Vagina (tissue), 2 donors: Measurements from ENCODE around the gene MAB21L3.

ENCODE experiments used
- CTCF ChIP-seq, 3 experiments: fragments of 450-650 bp in 2 of 3; fragments of 200-600 bp in 1 of 3; sonication (generic) in 1 of 3; IDR thresholded peaks; one replicate each; pipeline ENCODE4 v1.5.1; 2017 to 2019; ENCODE audit warnings: antibody characterized with exemption in 3 of 3, mild to moderate bottlenecking in 2 of 3, moderate library complexity in 2 of 3
- POLR2A ChIP-seq, 2 donors: fragments of 450-650 bp; IDR thresholded peaks; one replicate each; pipeline ENCODE4 v1.6.1; 2017; ENCODE audit warnings: antibody characterized with exemption in 2 of 2, mild to moderate bottlenecking in 2 of 2, moderate library complexity in 2 of 2

GRCh38 chr1:116122955-116123757 lies 12.0 kb downstream of the MAB21L3 start:
- no peak for TF ChIP-seq CTCF (IDR thresholded peaks at IDR 0.05)
- TF ChIP-seq POLR2A (IDR thresholded peaks at IDR 0.05): no peak
